Lung (tissue), 12 donors: ENCODE measurements around the gene NTNG2. TPM values are rescaled to one million over a fixed set of nuclear protein-coding genes. Genes with fewer than 3 reads are reported as not detected.

Experiments
- ATAC-seq: fragments of 200-7000 bp; cut with Tn5 transposase; one replicate; pipeline ENCODE4 v1.9.1; 2020; ENCODE audit warnings: moderate number of reproducible peaks; ENCODE audit not compliant: insufficient read depth, low FRiP score
- DNase-seq, 3 donors: peaks; one replicate each; pipeline ENCODE4 v3.0.0-alpha.2; 2013 to 2017
- H3K27ac ChIP-seq, 2 donors: one replicate each; pipeline ENCODE4 v1.5.1; 2013; ENCODE audit warnings: mild to moderate bottlenecking in 2 of 2, moderate library complexity in 2 of 2, control low read depth in 1 of 2, inconsistent platforms in 1 of 2, low read depth in 1 of 2, low read length in 1 of 2
- H3K27me3 ChIP-seq, 3 donors: one replicate each; pipeline ENCODE4 v1.5.1; 2013; ENCODE audit warnings: low read length in 2 of 3; ENCODE audit not compliant: control insufficient read depth in 3 of 3, insufficient read depth in 3 of 3
- H3K36me3 ChIP-seq, 4 donors: one replicate each; pipeline ENCODE4 v1.5.1; 2013; ENCODE audit warnings: low read length in 4 of 4, mild to moderate bottlenecking in 1 of 4, moderate library complexity in 1 of 4; ENCODE audit not compliant: control insufficient read depth in 4 of 4, insufficient read depth in 4 of 4
- H3K4me1 ChIP-seq, 5 donors: one replicate each; pipeline ENCODE4 v1.5.1; 2013; ENCODE audit warnings: low read length in 5 of 5, mild to moderate bottlenecking in 2 of 5, moderate library complexity in 1 of 5; ENCODE audit not compliant: control insufficient read depth in 5 of 5, insufficient read depth in 5 of 5
- H3K4me3 ChIP-seq: one replicate; pipeline ENCODE4 v1.5.1; 2013; ENCODE audit warnings: mild to moderate bottlenecking, control low read depth, moderate library complexity
- H3K9ac ChIP-seq, 2 donors: one replicate each; pipeline ENCODE4 v1.5.1; 2013; ENCODE audit warnings: low read length in 2 of 2, control low read depth in 1 of 2; ENCODE audit not compliant: insufficient read depth in 1 of 2
- H3K9me3 ChIP-seq, 4 donors: one replicate each; pipeline ENCODE4 v1.5.1; 2013; ENCODE audit warnings: low read length in 3 of 4, mild to moderate bottlenecking in 1 of 4, moderate library complexity in 1 of 4; ENCODE audit not compliant: control insufficient read depth in 4 of 4, insufficient read depth in 3 of 4
- CTCF ChIP-seq: IDR thresholded peaks from 2 replicates; pipeline ENCODE4 v1.5.1; 2012; ENCODE audit warnings: mild to moderate bottlenecking; ENCODE audit errors: control extremely low read depth, extremely low read depth
- WGBS, 2 donors: extraction: QIAGEN DNeasy Blood & Tissue Kit; methylation state at CpG; one replicate each; pipeline ENCODE4 v1.1.7; 2013; 5-methylcytosine and 5-hydroxymethylcytosine counted together
- polyA plus RNA-seq, 2 donors: library from polyadenylated mRNA; stranded (reverse); fragments of 200-250 nt; gene quantifications; one replicate each; pipeline ENCODE4 v1.2.1, GENCODE V29; 2013
- total RNA-seq, 2 donors: library from RNA; depleted of rRNA in 1 of 2; stranded (reverse); fragments of >200 nt in 1 of 2; gene quantifications; one replicate each; pipeline ENCODE4 v1.2.1, GENCODE V29; 2014 to 2021
- donor health status: control.
- donor health status: control.
- donor health status: Bipolar disorder and iron deficiency.
- donor health status: healthy.
- donor health status: DM: yes; HTN: yes; CAD: no.

Gene NTNG2
- total and polyA plus RNA-seq, 4 donors: 2.2 to 4.4 (median 2.5) TPM

- H3K4me3 ChIP-seq: no peak overlapping the region
- ATAC-seq (no peak), DNase-seq (no peak)
- H3K9ac ChIP-seq: no peak overlapping the region
- H3K4me1 ChIP-seq: no peaks in the 10 kb centered on the region
- WGBS, 2 donors: 84 to 87% methylated on average over 8 of the region's 8 CpGs
- H3K9me3 ChIP-seq: peaks cover 0 to 2% (median 0%) of the 10 kb centered on the region in 4 donors
- no peak for TF ChIP-seq CTCF
- H3K27ac ChIP-seq: no peak overlapping the region
- H3K36me3 ChIP-seq: peaks cover 0 to 3% (median 0%) of the 10 kb centered on the region in 4 donors
- H3K27me3 ChIP-seq: no peaks in the 10 kb centered on the region
Measured at GRCh38 chr9:132194508-132194907, 32.6 kb downstream of the NTNG2 start.

GRCh38 chr9:132197315-132197714, 35.5 kb downstream of the NTNG2 start:
- H3K27me3 ChIP-seq: no peaks in the 10 kb centered on the region
- no peak for ATAC-seq
- DNase-seq: no peak
- no peak for TF ChIP-seq CTCF
- H3K4me1 ChIP-seq: peaks cover 0 to 8% (median 0%) of the 10 kb centered on the region in 5 donors
- WGBS, 2 donors: 94% methylated on average over 6 of the region's 6 CpGs
- H3K4me3 ChIP-seq: no peak overlapping the region
- peaks cover 0 to 2% (median 0%) of the 10 kb centered on the region in 4 donors for H3K9me3 ChIP-seq
- H3K36me3 ChIP-seq: peaks cover 0 to 3% (median 0%) of the 10 kb centered on the region in 4 donors
- H3K9ac ChIP-seq: no peak overlapping the region
- H3K27ac ChIP-seq: no peak overlapping the region

GRCh38 chr9:132197856-132198550, 36.1 kb downstream of the NTNG2 start:
- Histone ChIP-seq H3K27ac (no peak overlapping the region), H3K9ac (no peak overlapping the region), H3K27me3 (no peaks in the 10 kb centered on the region), H3K9me3 (peaks cover 0 to 2% (median 0%) of the 10 kb centered on the region in 4 donors), H3K4me3 (no peak overlapping the region), H3K4me1 (peaks cover 0 to 9% (median 0%) of the 10 kb centered on the region in 5 donors), H3K36me3 (peaks cover 0 to 3% (median 0%) of the 10 kb centered on the region in 4 donors)
- no peak for ATAC-seq
- 96 to 97% methylated on average over 56 to 58 of the region's 58 CpGs for WGBS, 2 donors
- DNase-seq: no peak
- no peak for TF ChIP-seq CTCF
